ENCODE data around the gene ATF3.

The ATF3 gene

DNA sequence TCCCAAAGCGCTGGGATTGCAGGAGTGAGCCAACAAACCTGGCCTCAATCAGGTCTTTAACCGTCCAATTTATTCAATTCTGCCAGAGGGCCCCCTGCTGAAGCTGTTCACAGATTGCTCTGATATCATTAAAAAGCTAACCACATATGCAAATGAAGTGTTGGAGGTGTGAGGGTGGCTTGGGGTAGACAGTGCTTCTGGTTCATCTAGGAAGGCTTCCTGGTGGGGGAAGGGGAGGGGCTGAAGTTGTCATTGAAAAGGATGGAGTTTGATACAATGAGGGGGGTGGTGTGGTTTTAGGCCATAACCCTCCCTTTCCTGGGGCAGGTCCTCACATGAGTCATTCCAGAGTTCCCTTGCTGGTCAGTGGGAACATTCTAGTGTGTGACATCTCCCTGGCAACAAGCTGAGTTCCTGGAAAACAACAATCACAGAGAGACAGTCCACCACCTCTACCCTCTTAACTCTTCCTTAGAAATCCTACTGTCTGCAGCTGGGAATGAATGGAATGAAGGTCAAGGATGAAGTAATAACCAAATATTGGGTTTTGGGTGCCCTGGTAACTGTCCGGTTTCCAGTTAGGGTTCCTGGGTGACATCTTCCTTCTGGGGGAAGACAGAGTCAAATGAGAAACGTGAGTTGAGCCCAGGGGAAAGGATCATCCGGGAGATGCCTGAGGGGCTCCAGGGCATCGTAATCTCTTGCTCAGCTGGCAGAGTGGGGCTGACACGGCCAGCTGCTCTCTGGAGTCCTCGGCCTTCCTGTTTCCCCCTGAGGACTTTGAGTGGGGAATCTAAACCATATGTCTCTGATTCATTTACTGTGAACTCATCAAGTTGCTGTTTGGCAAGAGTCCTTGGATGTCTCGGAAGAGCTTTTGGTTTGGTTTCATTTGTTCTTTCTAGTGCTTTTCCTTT is 58.9 kb downstream of the ATF3 start:
- no peak overlapping the region for H3K4me2 ChIP-seq (ENCODE audit: insufficient read depth, low read length, poor library complexity, severe bottlenecking)
- no peak overlapping the region for H2BK5ac ChIP-seq (ENCODE audit: low read length)
- H4K8ac ChIP-seq (ENCODE audit: low read depth, low read length), result no peak overlapping the region
- no peak overlapping the region for H2BK12ac ChIP-seq (ENCODE audit: low read length)
- H3K36me3 ChIP-seq (replicated peaks in 1 of 2; ENCODE audit: control insufficient read depth in 2 of 2, insufficient read depth in 2 of 2, low read length in 2 of 2), result no peaks in the 10 kb centered on the region
- no peak overlapping the region for H2BK15ac ChIP-seq (ENCODE audit: low read length)
- H3K18ac ChIP-seq (ENCODE audit: low read length), result peak overlapping the region; percentile 9
- no peak overlapping the region for H3K4me3 ChIP-seq (ENCODE audit: low read length in 2 of 2)
- no peak for DNase-seq (ENCODE audit: low spot score)
- no peaks in the 10 kb centered on the region for H3K79me1 ChIP-seq (ENCODE audit: low read depth, low read length)
- no peak overlapping the region for H3K4ac ChIP-seq (ENCODE audit: low read length)
- H2AFZ ChIP-seq (ENCODE audit: low read length), result peak overlapping the region; percentile 3
- no peak overlapping the region for H3K14ac ChIP-seq (ENCODE audit: low read length)
- peaks cover 0 to 2% (median 0%) of the 10 kb centered on the region in 3 experiments for H3K27me3 ChIP-seq (ENCODE audit: control insufficient read depth in 3 of 3, insufficient read depth in 3 of 3, low read depth in 1 of 3, low read length in 3 of 3)
- no peak overlapping the region for H2BK120ac ChIP-seq (ENCODE audit: low read depth, low read length)
- no peak overlapping the region for H3K9ac ChIP-seq (ENCODE audit: low read depth, low read length, poor library complexity)
- no peak overlapping the region for H3K27ac ChIP-seq (replicated peaks; ENCODE audit: low read length)
- no peak overlapping the region for H4K91ac ChIP-seq (ENCODE audit: low read depth, low read length, poor library complexity)
- H3K9me3 ChIP-seq (replicated peaks in 1 of 2; ENCODE audit: control insufficient read depth in 2 of 2, insufficient read depth in 1 of 2, low read depth in 1 of 2, low read length in 2 of 2), result no peaks in the 10 kb centered on the region
- no CpG with 5 or more reads among the region's 9 CpGs for WGBS, 2 donors (ENCODE audit: extremely low coverage in 2 of 2, insufficient read length in 2 of 2, insufficient replicate concordance in 1 of 2)
- H3K4me1 ChIP-seq (ENCODE audit: control insufficient read depth in 2 of 2, insufficient read depth in 1 of 2, low read depth in 1 of 2, low read length in 2 of 2), result peaks cover 9 to 32% of the 10 kb centered on the region in 2 donors
- H2AK5ac ChIP-seq (ENCODE audit: low read depth, low read length), result no peak overlapping the region
- no peak overlapping the region for H3K23ac ChIP-seq (ENCODE audit: low read depth, low read length, poor library complexity)

DNA sequence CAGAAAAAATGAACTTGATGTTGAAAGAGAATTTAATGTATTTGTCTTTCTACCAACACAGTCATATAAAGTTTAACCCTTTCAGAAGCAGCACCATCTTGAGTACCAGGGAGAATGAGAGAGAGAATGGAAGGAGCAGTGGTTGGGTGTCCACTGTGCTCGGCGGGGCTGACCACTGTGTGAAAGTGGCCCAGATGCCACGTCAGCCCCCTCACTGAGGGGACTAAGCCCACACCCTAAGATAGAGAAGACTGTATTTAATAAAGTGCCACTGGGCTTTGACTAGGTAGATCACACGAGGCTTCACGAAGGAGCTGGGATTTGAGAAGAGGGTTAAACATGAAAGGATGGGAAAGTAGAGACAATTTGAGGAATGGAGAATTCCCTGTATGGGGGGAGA is 59.9 kb downstream of the ATF3 start:
- Histone ChIP-seq H3K79me1 (ENCODE audit: low read depth, low read length) (no peaks in the 10 kb centered on the region), H3K23ac (ENCODE audit: low read depth, low read length, poor library complexity) (no peak overlapping the region), H3K4me2 (ENCODE audit: insufficient read depth, low read length, poor library complexity, severe bottlenecking) (no peak overlapping the region), H3K9ac (ENCODE audit: low read depth, low read length, poor library complexity) (no peak overlapping the region), H3K36me3 (replicated peaks in 1 of 2; ENCODE audit: control insufficient read depth in 2 of 2, insufficient read depth in 2 of 2, low read length in 2 of 2) (no peaks in the 10 kb centered on the region), H3K4ac (ENCODE audit: low read length) (no peak overlapping the region), H3K18ac (ENCODE audit: low read length) (no peak overlapping the region), H2BK120ac (ENCODE audit: low read depth, low read length) (no peak overlapping the region), H4K91ac (ENCODE audit: low read depth, low read length, poor library complexity) (no peak overlapping the region), H3K27me3 (ENCODE audit: control insufficient read depth in 3 of 3, insufficient read depth in 3 of 3, low read depth in 1 of 3, low read length in 3 of 3) (peaks cover 0 to 2% (median 0%) of the 10 kb centered on the region in 3 experiments), H2AFZ (ENCODE audit: low read length) (no peak overlapping the region), H3K9me3 (replicated peaks in 1 of 2; ENCODE audit: control insufficient read depth in 2 of 2, insufficient read depth in 1 of 2, low read depth in 1 of 2, low read length in 2 of 2) (no peaks in the 10 kb centered on the region), H3K14ac (ENCODE audit: low read length) (no peak overlapping the region), H4K8ac (ENCODE audit: low read depth, low read length) (no peak overlapping the region), H3K4me3 (ENCODE audit: low read length in 2 of 2) (no peak overlapping the region), H2BK12ac (ENCODE audit: low read length) (no peak overlapping the region), H2AK5ac (ENCODE audit: low read depth, low read length) (no peak overlapping the region), H2BK5ac (ENCODE audit: low read length) (no peak overlapping the region), H3K4me1 (ENCODE audit: control insufficient read depth in 2 of 2, insufficient read depth in 1 of 2, low read depth in 1 of 2, low read length in 2 of 2) (peaks cover 9 to 32% of the 10 kb centered on the region in 2 donors), H2BK15ac (ENCODE audit: low read length) (no peak overlapping the region), H3K27ac (replicated peaks; ENCODE audit: low read length) (no peak overlapping the region)
- DNase-seq (ENCODE audit: low spot score), result no peak
- no CpG with 5 or more reads among the region's 5 CpGs for WGBS, 2 donors (ENCODE audit: extremely low coverage in 2 of 2, insufficient read length in 2 of 2, insufficient replicate concordance in 1 of 2)

- Histone ChIP-seq H3K14ac (ENCODE audit: low read length) (no peak overlapping the region), H3K36me3 (replicated peaks in 1 of 2; ENCODE audit: control insufficient read depth in 2 of 2, insufficient read depth in 2 of 2, low read length in 2 of 2) (no peaks in the 10 kb centered on the region), H2AFZ (ENCODE audit: low read length) (no peak overlapping the region), H3K4me3 (ENCODE audit: low read length in 2 of 2) (no peak overlapping the region), H3K27ac (replicated peaks; ENCODE audit: low read length) (no peak overlapping the region), H2BK120ac (ENCODE audit: low read depth, low read length) (no peak overlapping the region), H3K9ac (ENCODE audit: low read depth, low read length, poor library complexity) (no peak overlapping the region), H3K79me1 (ENCODE audit: low read depth, low read length) (no peaks in the 10 kb centered on the region), H3K18ac (ENCODE audit: low read length) (no peak overlapping the region), H3K4me2 (ENCODE audit: insufficient read depth, low read length, poor library complexity, severe bottlenecking) (no peak overlapping the region), H3K23ac (ENCODE audit: low read depth, low read length, poor library complexity) (no peak overlapping the region), H3K4ac (ENCODE audit: low read length) (no peak overlapping the region), H2BK5ac (ENCODE audit: low read length) (no peak overlapping the region), H3K4me1 (ENCODE audit: control insufficient read depth in 2 of 2, insufficient read depth in 1 of 2, low read depth in 1 of 2, low read length in 2 of 2) (peaks cover 9 to 32% of the 10 kb centered on the region in 2 donors), H3K27me3 (ENCODE audit: control insufficient read depth in 3 of 3, insufficient read depth in 3 of 3, low read depth in 1 of 3, low read length in 3 of 3) (peaks cover 0 to 2% (median 0%) of the 10 kb centered on the region in 3 experiments), H2BK12ac (ENCODE audit: low read length) (no peak overlapping the region), H2BK15ac (ENCODE audit: low read length) (no peak overlapping the region), H4K8ac (ENCODE audit: low read depth, low read length) (no peak overlapping the region), H3K9me3 (replicated peaks in 1 of 2; ENCODE audit: control insufficient read depth in 2 of 2, insufficient read depth in 1 of 2, low read depth in 1 of 2, low read length in 2 of 2) (no peaks in the 10 kb centered on the region), H4K91ac (ENCODE audit: low read depth, low read length, poor library complexity) (no peak overlapping the region), H2AK5ac (ENCODE audit: low read depth, low read length) (no peak overlapping the region)
- no peak for DNase-seq (ENCODE audit: low spot score)
- WGBS, 2 donors (ENCODE audit: extremely low coverage in 2 of 2, insufficient read length in 2 of 2, insufficient replicate concordance in 1 of 2), result no CpG with 5 or more reads among the region's 2 CpGs
Measured at GRCh38 chr1:212669102-212669501, 60.5 kb downstream of the ATF3 start.

DNA sequence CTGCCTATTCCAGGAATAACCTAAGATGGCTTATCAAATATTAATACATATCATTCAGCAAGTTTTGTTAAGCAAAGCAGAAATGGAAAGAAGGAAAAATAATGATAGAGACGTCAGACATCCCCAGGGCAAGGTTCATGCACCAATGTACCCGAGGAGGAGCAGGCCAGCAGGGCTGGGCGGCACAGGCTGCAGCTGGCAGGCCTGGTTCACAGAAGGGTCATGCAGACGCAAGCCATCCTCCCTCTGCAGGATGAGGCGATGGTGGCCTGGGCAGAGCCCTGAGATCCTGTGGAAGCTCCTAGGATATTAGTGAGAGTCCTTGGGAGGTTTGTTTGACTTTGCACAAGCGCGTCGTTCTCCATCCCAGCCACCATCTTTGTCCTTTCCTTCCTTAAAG is 61.0 kb downstream of the ATF3 start:
- Histone ChIP-seq H3K79me1 (ENCODE audit: low read depth, low read length) (no peaks in the 10 kb centered on the region), H3K4me3 (ENCODE audit: low read length in 2 of 2) (no peak overlapping the region), H2BK120ac (ENCODE audit: low read depth, low read length) (no peak overlapping the region), H3K14ac (ENCODE audit: low read length) (no peak overlapping the region), H3K36me3 (replicated peaks in 1 of 2; ENCODE audit: control insufficient read depth in 2 of 2, insufficient read depth in 2 of 2, low read length in 2 of 2) (no peaks in the 10 kb centered on the region), H3K27me3 (ENCODE audit: control insufficient read depth in 3 of 3, insufficient read depth in 3 of 3, low read depth in 1 of 3, low read length in 3 of 3) (peaks cover 0 to 2% (median 0%) of the 10 kb centered on the region in 3 experiments), H3K23ac (ENCODE audit: low read depth, low read length, poor library complexity) (no peak overlapping the region), H3K4me2 (ENCODE audit: insufficient read depth, low read length, poor library complexity, severe bottlenecking) (no peak overlapping the region), H3K9ac (ENCODE audit: low read depth, low read length, poor library complexity) (no peak overlapping the region), H3K4me1 (ENCODE audit: control insufficient read depth in 2 of 2, insufficient read depth in 1 of 2, low read depth in 1 of 2, low read length in 2 of 2) (peaks cover 9 to 32% of the 10 kb centered on the region in 2 donors), H2AFZ (ENCODE audit: low read length) (no peak overlapping the region), H2BK5ac (ENCODE audit: low read length) (no peak overlapping the region), H2BK15ac (ENCODE audit: low read length) (no peak overlapping the region), H2AK5ac (ENCODE audit: low read depth, low read length) (no peak overlapping the region), H3K27ac (replicated peaks; ENCODE audit: low read length) (no peak overlapping the region), H4K8ac (ENCODE audit: low read depth, low read length) (no peak overlapping the region), H3K4ac (ENCODE audit: low read length) (no peak overlapping the region), H3K18ac (ENCODE audit: low read length) (no peak overlapping the region), H4K91ac (ENCODE audit: low read depth, low read length, poor library complexity) (no peak overlapping the region), H3K9me3 (replicated peaks in 1 of 2; ENCODE audit: control insufficient read depth in 2 of 2, insufficient read depth in 1 of 2, low read depth in 1 of 2, low read length in 2 of 2) (no peaks in the 10 kb centered on the region), H2BK12ac (ENCODE audit: low read length) (no peak overlapping the region)
- DNase-seq (ENCODE audit: low spot score), result no peak
- no CpG with 5 or more reads among the region's 8 CpGs for WGBS, 2 donors (ENCODE audit: extremely low coverage in 2 of 2, insufficient read length in 2 of 2, insufficient replicate concordance in 1 of 2)
